ENCODE measurements around the gene IMPG2.

The IMPG2 gene

GRCh38 chr3:101273156-101273555 lies 47.2 kb downstream of the IMPG2 start:
- no peak for DNase-seq

- no peak for DNase-seq
Observed at GRCh38 chr3:101271728-101272127, 48.6 kb downstream of the IMPG2 start.

GRCh38 chr3:101270149-101270548 lies 50.2 kb downstream of the IMPG2 start:
- no peak for DNase-seq

GRCh38 chr3:101268971-101269671 lies 51.3 kb downstream of the IMPG2 start:
- no peak for DNase-seq

- DNase-seq = no peak
Observed at GRCh38 chr3:101268141-101268540, 52.2 kb downstream of the IMPG2 start.

GRCh38 chr3:101266566-101266965 lies 53.8 kb downstream of the IMPG2 start:
- DNase-seq = no peak

GRCh38 chr3:101266071-101266470 lies 54.3 kb downstream of the IMPG2 start:
- no peak for DNase-seq

- DNase-seq = no peak
Observed at GRCh38 chr3:101262393-101263240, 57.8 kb downstream of the IMPG2 start.

- DNase-seq = no peak
Observed at GRCh38 chr3:101261506-101261905, 58.9 kb downstream of the IMPG2 start.

GRCh38 chr3:101259485-101260341 lies 60.7 kb downstream of the IMPG2 start:
- DNase-seq = no peak

GRCh38 chr3:101256511-101256910 lies 63.9 kb downstream of the IMPG2 start:
- no peak for DNase-seq

- no peak for DNase-seq
Observed at GRCh38 chr3:101255441-101255840, 64.9 kb downstream of the IMPG2 start.

GRCh38 chr3:101253396-101253795 lies 67.0 kb downstream of the IMPG2 start:
- DNase-seq = no peak

GRCh38 chr3:101252945-101253344 lies 67.4 kb downstream of the IMPG2 start:
- no peak for DNase-seq

GRCh38 chr3:101252307-101252706 lies 68.1 kb downstream of the IMPG2 start:
- no peak for DNase-seq

GRCh38 chr3:101251441-101251840 lies 68.9 kb downstream of the IMPG2 start:
- DNase-seq = no peak

- no peak for DNase-seq
Observed at GRCh38 chr3:101249522-101249921, 70.9 kb downstream of the IMPG2 start.

GRCh38 chr3:101248736-101249135 lies 71.6 kb downstream of the IMPG2 start:
- no peak for DNase-seq

GRCh38 chr3:101244212-101244575 lies 76.2 kb downstream of the IMPG2 start:
- DNase-seq = no peak

GRCh38 chr3:101243285-101244211 lies 76.8 kb downstream of the IMPG2 start:
- DNase-seq = no peak

- no peak for DNase-seq
Observed at GRCh38 chr3:101240719-101241399, 79.5 kb downstream of the IMPG2 start.

GRCh38 chr3:101235048-101235447 lies 85.3 kb downstream of the IMPG2 start:
- no peak for DNase-seq

Measured in CD4-positive, alpha-beta T cell treated with Interleukin-4 for 4 hours (primary cell).